GM23338 (cell line): Measurements from ENCODE around the gene UBAC2. TPM values are rescaled to one million over a fixed set of nuclear protein-coding genes. Genes with fewer than 3 reads are reported as not detected.

Experiments used
- ATAC-seq: fragments of 200-7000 bp; cut with Tn5 transposase; 3 replicates; pipeline ENCODE4 v1.9.1; 2020
- DNase-seq: peaks from one replicate; pipeline ENCODE4 v3.0.0-alpha.2; 2015; ENCODE audit warnings: low spot score
- H2AFZ ChIP-seq: fragments of 200-600 bp; sonication (generic); 2 replicates; pipeline ENCODE4 v1.8.0; 2016; ENCODE audit warnings: antibody characterized with exemption, mild to moderate bottlenecking, moderate library complexity
- H3F3A ChIP-seq: fragments of 200-600 bp; sonication (generic); replicated peaks from 2 replicates; pipeline ENCODE4 v1.8.0; 2017; ENCODE audit warnings: antibody characterized with exemption, mixed run types, low read depth
- H3K27ac ChIP-seq: fragments of 200-600 bp; sonication (generic); 2 replicates; pipeline ENCODE4 v1.6.1; 2016; ENCODE audit warnings: low read depth
- H3K27me3 ChIP-seq: fragments of 200-600 bp; sonication (generic); 2 replicates; pipeline ENCODE4 v1.8.0; 2016; ENCODE audit warnings: mild to moderate bottlenecking, mixed run types, moderate library complexity; ENCODE audit not compliant: insufficient read depth
- H3K36me3 ChIP-seq: fragments of 200-600 bp; sonication (generic); 2 replicates; pipeline ENCODE4 v1.8.0; 2016; ENCODE audit warnings: mild to moderate bottlenecking; ENCODE audit not compliant: insufficient read depth
- H3K4me1 ChIP-seq: fragments of 200-600 bp; sonication (generic); 2 replicates; pipeline ENCODE4 v1.8.0; 2016; ENCODE audit warnings: mild to moderate bottlenecking, moderate library complexity; ENCODE audit not compliant: insufficient read depth
- H3K4me2 ChIP-seq: fragments of 200-600 bp; sonication (generic); 2 replicates; pipeline ENCODE4 v1.7.1; 2017; ENCODE audit warnings: mixed run types
- H3K4me3 ChIP-seq: fragments of 200-600 bp; sonication (generic); 2 replicates; pipeline ENCODE4 v1.6.1; 2016; ENCODE audit warnings: mixed run types
- H3K79me2 ChIP-seq: fragments of 200-600 bp; sonication (generic); replicated peaks from 2 replicates; pipeline ENCODE4 v1.8.0; 2017; ENCODE audit warnings: mild to moderate bottlenecking; ENCODE audit not compliant: insufficient read depth
- H3K9me2 ChIP-seq: fragments of 200-600 bp; sonication (generic); 2 replicates; pipeline ENCODE4 v1.8.0; 2017; ENCODE audit not compliant: insufficient read depth
- H4K20me1 ChIP-seq: fragments of 200-600 bp; sonication (generic); replicated peaks from 2 replicates; pipeline ENCODE4 v1.8.0; 2017; ENCODE audit warnings: mild to moderate bottlenecking; ENCODE audit not compliant: insufficient read depth
- H3K27ac Mint-ChIP-seq: 2 replicates; pipeline ENCODE4 v1.8.0; 2020; ENCODE audit warnings: inconsistent platforms, mild to moderate bottlenecking, moderate library complexity, mixed read lengths
- H3K27me3 Mint-ChIP-seq: 3 replicates; pipeline ENCODE4 v1.8.0; 2022; ENCODE audit warnings: low read depth, mild to moderate bottlenecking, moderate library complexity, mixed read lengths, inconsistent platforms; ENCODE audit not compliant: insufficient read depth, poor library complexity
- H3K36me3 Mint-ChIP-seq: 3 replicates; pipeline ENCODE4 v1.8.0; 2021; ENCODE audit warnings: low read depth, mild to moderate bottlenecking, inconsistent platforms, moderate library complexity, mixed read lengths
- H3K4me1 Mint-ChIP-seq: 3 replicates; pipeline ENCODE4 v1.8.0; 2020; ENCODE audit warnings: mild to moderate bottlenecking, inconsistent platforms, mixed read lengths
- H3K4me3 Mint-ChIP-seq: 3 replicates; pipeline ENCODE4 v1.8.0; 2021; ENCODE audit warnings: moderate library complexity, mild to moderate bottlenecking, inconsistent platforms, mixed read lengths
- H3K9me3 Mint-ChIP-seq: 3 replicates; pipeline ENCODE4 v1.8.0; 2020; ENCODE audit warnings: moderate library complexity, mild to moderate bottlenecking, inconsistent platforms, mixed read lengths
- CREB1 ChIP-seq: fragments of 250-450 bp; sonication (Bioruptor Pico); IDR thresholded peaks from 2 replicates; pipeline ENCODE4 v1.5.0; 2020; ENCODE audit warnings: low read depth, mild to moderate bottlenecking, moderate library complexity
- EZH2 ChIP-seq: fragments of 200-600 bp; sonication (generic); IDR thresholded peaks from one replicate; pipeline ENCODE4 v1.8.0; 2017; ENCODE audit warnings: antibody characterized with exemption, mild to moderate bottlenecking, low read depth; ENCODE audit not compliant: unreplicated experiment
- JUNB ChIP-seq: IDR thresholded peaks from one replicate; pipeline ENCODE4 v1.6.1; 2016; ENCODE audit warnings: antibody characterized with exemption; ENCODE audit not compliant: unreplicated experiment
- NANOG ChIP-seq: IDR thresholded peaks from 2 replicates; pipeline ENCODE4 v1.6.1; 2016; ENCODE audit warnings: antibody characterized with exemption, borderline replicate concordance
- POLR2AphosphoS5 ChIP-seq: IDR thresholded peaks from 2 replicates; pipeline ENCODE4 v1.6.1; 2016; ENCODE audit warnings: antibody characterized with exemption, low read depth
- STAT1 ChIP-seq: IDR thresholded peaks from one replicate; pipeline ENCODE4 v1.6.1; 2016; ENCODE audit warnings: antibody characterized with exemption; ENCODE audit not compliant: unreplicated experiment
- ZNF114 ChIP-seq: fragments of 250-450 bp; sonication (Bioruptor Pico); IDR thresholded peaks from 2 replicates; pipeline ENCODE4 v1.5.0; 2020; ENCODE audit warnings: mild to moderate bottlenecking, moderate library complexity
- ZNF331 ChIP-seq: fragments of 250-450 bp; sonication (Bioruptor Pico); IDR thresholded peaks from 2 replicates; pipeline ENCODE4 v1.5.0; 2020; ENCODE audit warnings: low read depth, mild to moderate bottlenecking, moderate library complexity
- polyA plus RNA-seq: library from polyadenylated mRNA; unstranded; fragments of >200 nt; fragmentation: Nextera tagmentation; extraction: Ambion mirVana; gene quantifications from 2 replicates; pipeline ENCODE4 v1.2.1, GENCODE V29; 2016
- total RNA-seq: library from RNA; depleted of rRNA; stranded (reverse); fragments of >200 nt; shearing (Covaris generic); gene quantifications from 2 replicates; pipeline ENCODE4 v1.2.3, GENCODE V29; 2014
- TF ChIP-seq, protein P1 (sequence below): IDR thresholded peaks from one replicate; pipeline ENCODE4 v1.6.1; 2018; ENCODE audit warnings: antibody characterized with exemption; ENCODE audit not compliant: unreplicated experiment
- TF ChIP-seq, protein P2 (sequence below): IDR thresholded peaks from 2 replicates; pipeline ENCODE4 v1.6.1; 2016; ENCODE audit warnings: antibody characterized with exemption
- TF ChIP-seq, protein P3 (sequence below), 2 experiments: fragments of 200-600 bp in 1 of 2; sonication (generic) in 1 of 2; conservative IDR thresholded peaks; 2 replicates each; pipeline versions ENCODE4 v1.5.1 to v1.6.1; 2016 to 2017; ENCODE audit warnings: antibody characterized with exemption in 2 of 2, low read depth in 2 of 2, mild to moderate bottlenecking in 2 of 2, moderate library complexity in 1 of 2

Gene UBAC2
- total and polyA plus RNA-seq, 2 experiments from 2014 or later, result 37.9 to 76.9 TPM

GRCh38 chr13:99208845-99209527 lies 8.3 kb downstream of the UBAC2 start:
- no peak overlapping the region for H3K4me3 Mint-ChIP-seq
- H3K27ac Mint-ChIP-seq, result peak overlapping the region; percentile 69
- H3K4me2 ChIP-seq, result no peak overlapping the region
- H3F3A ChIP-seq, result no peaks in the 10 kb centered on the region
- H3K4me3 ChIP-seq, result no peak overlapping the region
- DNase-seq, result no peak
- ATAC-seq, result peak; percentile 67
- no peaks in the 10 kb centered on the region for H3K9me2 ChIP-seq
- H3K36me3 Mint-ChIP-seq, result peaks cover 24% of the 10 kb centered on the region
- peaks cover 35% of the 10 kb centered on the region for H3K4me1 Mint-ChIP-seq
- TF ChIP-seq, protein P1, sequence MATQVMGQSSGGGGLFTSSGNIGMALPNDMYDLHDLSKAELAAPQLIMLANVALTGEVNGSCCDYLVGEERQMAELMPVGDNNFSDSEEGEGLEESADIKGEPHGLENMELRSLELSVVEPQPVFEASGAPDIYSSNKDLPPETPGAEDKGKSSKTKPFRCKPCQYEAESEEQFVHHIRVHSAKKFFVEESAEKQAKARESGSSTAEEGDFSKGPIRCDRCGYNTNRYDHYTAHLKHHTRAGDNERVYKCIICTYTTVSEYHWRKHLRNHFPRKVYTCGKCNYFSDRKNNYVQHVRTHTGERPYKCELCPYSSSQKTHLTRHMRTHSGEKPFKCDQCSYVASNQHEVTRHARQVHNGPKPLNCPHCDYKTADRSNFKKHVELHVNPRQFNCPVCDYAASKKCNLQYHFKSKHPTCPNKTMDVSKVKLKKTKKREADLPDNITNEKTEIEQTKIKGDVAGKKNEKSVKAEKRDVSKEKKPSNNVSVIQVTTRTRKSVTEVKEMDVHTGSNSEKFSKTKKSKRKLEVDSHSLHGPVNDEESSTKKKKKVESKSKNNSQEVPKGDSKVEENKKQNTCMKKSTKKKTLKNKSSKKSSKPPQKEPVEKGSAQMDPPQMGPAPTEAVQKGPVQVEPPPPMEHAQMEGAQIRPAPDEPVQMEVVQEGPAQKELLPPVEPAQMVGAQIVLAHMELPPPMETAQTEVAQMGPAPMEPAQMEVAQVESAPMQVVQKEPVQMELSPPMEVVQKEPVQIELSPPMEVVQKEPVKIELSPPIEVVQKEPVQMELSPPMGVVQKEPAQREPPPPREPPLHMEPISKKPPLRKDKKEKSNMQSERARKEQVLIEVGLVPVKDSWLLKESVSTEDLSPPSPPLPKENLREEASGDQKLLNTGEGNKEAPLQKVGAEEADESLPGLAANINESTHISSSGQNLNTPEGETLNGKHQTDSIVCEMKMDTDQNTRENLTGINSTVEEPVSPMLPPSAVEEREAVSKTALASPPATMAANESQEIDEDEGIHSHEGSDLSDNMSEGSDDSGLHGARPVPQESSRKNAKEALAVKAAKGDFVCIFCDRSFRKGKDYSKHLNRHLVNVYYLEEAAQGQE, result no peak
- TF ChIP-seq, protein P2, sequence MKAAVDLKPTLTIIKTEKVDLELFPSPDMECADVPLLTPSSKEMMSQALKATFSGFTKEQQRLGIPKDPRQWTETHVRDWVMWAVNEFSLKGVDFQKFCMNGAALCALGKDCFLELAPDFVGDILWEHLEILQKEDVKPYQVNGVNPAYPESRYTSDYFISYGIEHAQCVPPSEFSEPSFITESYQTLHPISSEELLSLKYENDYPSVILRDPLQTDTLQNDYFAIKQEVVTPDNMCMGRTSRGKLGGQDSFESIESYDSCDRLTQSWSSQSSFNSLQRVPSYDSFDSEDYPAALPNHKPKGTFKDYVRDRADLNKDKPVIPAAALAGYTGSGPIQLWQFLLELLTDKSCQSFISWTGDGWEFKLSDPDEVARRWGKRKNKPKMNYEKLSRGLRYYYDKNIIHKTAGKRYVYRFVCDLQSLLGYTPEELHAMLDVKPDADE, result no peak
- no peak for TF ChIP-seq NANOG
- TF ChIP-seq JUNB, result no peak
- TF ChIP-seq, protein P3, sequence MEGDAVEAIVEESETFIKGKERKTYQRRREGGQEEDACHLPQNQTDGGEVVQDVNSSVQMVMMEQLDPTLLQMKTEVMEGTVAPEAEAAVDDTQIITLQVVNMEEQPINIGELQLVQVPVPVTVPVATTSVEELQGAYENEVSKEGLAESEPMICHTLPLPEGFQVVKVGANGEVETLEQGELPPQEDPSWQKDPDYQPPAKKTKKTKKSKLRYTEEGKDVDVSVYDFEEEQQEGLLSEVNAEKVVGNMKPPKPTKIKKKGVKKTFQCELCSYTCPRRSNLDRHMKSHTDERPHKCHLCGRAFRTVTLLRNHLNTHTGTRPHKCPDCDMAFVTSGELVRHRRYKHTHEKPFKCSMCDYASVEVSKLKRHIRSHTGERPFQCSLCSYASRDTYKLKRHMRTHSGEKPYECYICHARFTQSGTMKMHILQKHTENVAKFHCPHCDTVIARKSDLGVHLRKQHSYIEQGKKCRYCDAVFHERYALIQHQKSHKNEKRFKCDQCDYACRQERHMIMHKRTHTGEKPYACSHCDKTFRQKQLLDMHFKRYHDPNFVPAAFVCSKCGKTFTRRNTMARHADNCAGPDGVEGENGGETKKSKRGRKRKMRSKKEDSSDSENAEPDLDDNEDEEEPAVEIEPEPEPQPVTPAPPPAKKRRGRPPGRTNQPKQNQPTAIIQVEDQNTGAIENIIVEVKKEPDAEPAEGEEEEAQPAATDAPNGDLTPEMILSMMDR (conservative IDR thresholded peaks at IDR 0.05; ENCODE audit: low read depth in 2 of 2), result no peak
- TF ChIP-seq POLR2AphosphoS5, result no peak
- no peak for TF ChIP-seq ZNF114
- no peak for TF ChIP-seq ZNF331 (CRISPR knock-in tag)
- no peak for TF ChIP-seq CREB1 (CRISPR knock-in tag)
- no peak for TF ChIP-seq STAT1
- no peak for TF ChIP-seq EZH2
- no peaks in the 10 kb centered on the region for H3K27me3 ChIP-seq
- H3K27me3 Mint-ChIP-seq, result peaks cover 8% of the 10 kb centered on the region
- peaks cover 16% of the 10 kb centered on the region for H3K4me1 ChIP-seq
- H3K27ac ChIP-seq, result peak overlapping the region; percentile 87
- H4K20me1 ChIP-seq, result peaks cover 53% of the 10 kb centered on the region
- no peak overlapping the region for H2AFZ ChIP-seq
- H3K9me3 Mint-ChIP-seq, result no peaks in the 10 kb centered on the region
- peaks cover 3% of the 10 kb centered on the region; the same call in 1 of the 2 replicates for H3K36me3 ChIP-seq
- peaks cover 100% of the 10 kb centered on the region for H3K79me2 ChIP-seq
